Measurements from ENCODE around the gene XG. TPM values are rescaled to one million over a fixed set of nuclear protein-coding genes. Genes with fewer than 3 reads are reported as not detected.

Gene XG
- polyA plus RNA-seq, 3 donors: not detected

DNA sequence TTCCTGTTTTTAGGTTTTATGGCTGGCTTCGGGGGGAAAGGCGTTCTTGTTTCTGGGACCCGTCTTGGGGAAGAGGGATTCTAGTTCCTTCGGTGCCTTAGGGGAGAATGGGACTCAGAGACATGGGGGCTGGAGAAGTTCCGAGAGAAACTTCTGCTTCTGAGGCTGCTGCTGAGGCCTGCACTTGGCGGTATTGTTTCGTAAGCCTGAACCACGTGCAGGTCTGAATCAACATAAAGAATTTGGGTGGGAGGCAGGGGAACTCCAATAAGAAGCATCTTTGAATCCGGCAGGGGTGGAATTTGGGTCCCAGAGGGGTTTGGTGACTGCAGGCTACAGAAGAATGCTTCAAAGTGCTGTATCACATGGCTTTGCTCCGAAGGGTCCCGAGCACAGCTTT lies 15.1 kb downstream of the XG start:
- Histone ChIP-seq H3K27ac (ENCODE audit: low read depth in 1 of 2, low read length in 2 of 2) (peak overlapping the region in 1 of 2 donors; percentile 61), H3K36me3 (replicated peaks in 1 of 2; ENCODE audit: control insufficient read depth in 1 of 2, insufficient read depth in 2 of 2, low read length in 2 of 2) (no peaks in the 10 kb centered on the region), H3K9ac (ENCODE audit: insufficient read depth, low read length, poor library complexity, severe bottlenecking) (no peak overlapping the region), H3K79me2 (ENCODE audit: insufficient read depth, low read length) (no peaks in the 10 kb centered on the region), H3K4me1 (ENCODE audit: control insufficient read depth in 1 of 2, insufficient read depth in 2 of 2, low read length in 2 of 2) (peaks cover 0 to 17% of the 10 kb centered on the region in 2 donors), H3K4me2 (replicated peaks; ENCODE audit: extremely low read depth, low read length, poor library complexity, severe bottlenecking) (no peak overlapping the region), H3K27me3 (ENCODE audit: control insufficient read depth in 2 of 2, insufficient read depth in 2 of 2, low read length in 2 of 2) (no peaks in the 10 kb centered on the region), H3K4me3 (replicated peaks in 1 of 3; ENCODE audit: low read depth in 2 of 3, low read length in 3 of 3) (no peak overlapping the region), H3K9me3 (replicated peaks in 1 of 2; ENCODE audit: control insufficient read depth in 1 of 2, insufficient read depth in 1 of 2, low read length in 2 of 2) (no peaks in the 10 kb centered on the region), H2AFZ (ENCODE audit: insufficient read depth, low read depth, low read length, poor library complexity, severe bottlenecking) (no peak overlapping the region), H4K20me1 (ENCODE audit: insufficient read depth, low read length) (no peaks in the 10 kb centered on the region)
- peaks cover 23% of the 10 kb centered on the region for H3K4me1 Mint-ChIP-seq
- peak in 2 of 3 donors; percentile 66 to 89 for DNase-seq
- peak overlapping the region; percentile 11 to 92 (median 90) for H3K27ac Mint-ChIP-seq
- TF ChIP-seq, protein P1, sequence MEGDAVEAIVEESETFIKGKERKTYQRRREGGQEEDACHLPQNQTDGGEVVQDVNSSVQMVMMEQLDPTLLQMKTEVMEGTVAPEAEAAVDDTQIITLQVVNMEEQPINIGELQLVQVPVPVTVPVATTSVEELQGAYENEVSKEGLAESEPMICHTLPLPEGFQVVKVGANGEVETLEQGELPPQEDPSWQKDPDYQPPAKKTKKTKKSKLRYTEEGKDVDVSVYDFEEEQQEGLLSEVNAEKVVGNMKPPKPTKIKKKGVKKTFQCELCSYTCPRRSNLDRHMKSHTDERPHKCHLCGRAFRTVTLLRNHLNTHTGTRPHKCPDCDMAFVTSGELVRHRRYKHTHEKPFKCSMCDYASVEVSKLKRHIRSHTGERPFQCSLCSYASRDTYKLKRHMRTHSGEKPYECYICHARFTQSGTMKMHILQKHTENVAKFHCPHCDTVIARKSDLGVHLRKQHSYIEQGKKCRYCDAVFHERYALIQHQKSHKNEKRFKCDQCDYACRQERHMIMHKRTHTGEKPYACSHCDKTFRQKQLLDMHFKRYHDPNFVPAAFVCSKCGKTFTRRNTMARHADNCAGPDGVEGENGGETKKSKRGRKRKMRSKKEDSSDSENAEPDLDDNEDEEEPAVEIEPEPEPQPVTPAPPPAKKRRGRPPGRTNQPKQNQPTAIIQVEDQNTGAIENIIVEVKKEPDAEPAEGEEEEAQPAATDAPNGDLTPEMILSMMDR (IDR thresholded peaks at IDR 0.05): no peak
- H3K27me3 Mint-ChIP-seq (ENCODE audit: low read depth in 3 of 3): peaks cover 2 to 5% (median 4%) of the 10 kb centered on the region in 3 donors
- WGBS (ENCODE audit: insufficient coverage): 8% methylated on average over 9 of the region's 11 CpGs
- intact Hi-C loops (cut with micrococcal nuclease): no loop called here
- no peaks in the 10 kb centered on the region for H3K36me3 Mint-ChIP-seq
- peaks cover 0 to 6% (median 1%) of the 10 kb centered on the region in 7 donors for H3K9me3 Mint-ChIP-seq
- no peak overlapping the region for H3K4me3 Mint-ChIP-seq

DNA sequence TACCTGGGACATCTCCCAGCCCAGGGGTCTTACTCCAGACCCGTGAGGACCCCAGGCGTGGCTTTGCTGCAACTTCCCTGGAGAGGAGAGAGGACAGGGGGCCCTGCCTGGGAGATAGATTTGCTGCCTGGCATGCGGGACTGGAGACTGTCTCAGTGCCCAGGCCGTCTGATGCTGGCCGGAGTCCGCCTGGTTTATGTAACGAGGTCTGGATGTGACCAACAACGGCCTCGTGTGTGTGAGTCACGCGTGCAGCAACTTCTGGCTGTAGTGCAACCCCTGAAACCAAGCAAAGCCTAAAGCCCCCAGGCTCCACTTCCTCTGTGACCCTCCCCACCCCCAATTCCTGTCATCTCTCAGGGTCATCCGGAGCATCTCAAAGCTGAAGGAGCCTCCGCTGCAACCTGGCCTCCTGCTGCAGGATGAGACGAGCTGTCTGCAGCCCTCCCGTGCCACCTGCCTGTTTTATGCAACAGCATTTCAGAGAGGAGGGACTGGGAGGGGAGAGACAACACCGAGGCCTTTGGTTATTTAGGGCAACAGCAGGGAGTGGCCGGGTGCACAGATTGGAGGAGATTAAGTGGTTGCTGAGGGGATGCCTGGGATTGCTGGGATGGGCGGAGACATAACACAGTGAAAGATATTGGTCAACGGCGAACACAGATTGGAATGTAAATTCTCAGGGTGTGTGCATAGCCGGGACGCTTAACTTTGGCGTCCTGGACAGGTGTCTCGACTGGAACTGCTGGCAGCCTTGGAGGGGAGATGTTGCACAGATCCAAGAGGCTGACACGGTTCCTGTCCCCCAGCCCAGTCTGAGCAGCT lies 16.0 kb downstream of the XG start:
- Histone ChIP-seq H3K4me2 (replicated peaks; ENCODE audit: extremely low read depth, low read length, poor library complexity, severe bottlenecking) (no peak overlapping the region), H3K27me3 (ENCODE audit: control insufficient read depth in 2 of 2, insufficient read depth in 2 of 2, low read length in 2 of 2) (no peaks in the 10 kb centered on the region), H3K4me1 (ENCODE audit: control insufficient read depth in 1 of 2, insufficient read depth in 2 of 2, low read length in 2 of 2) (peaks cover 0 to 17% of the 10 kb centered on the region in 2 donors), H3K79me2 (ENCODE audit: insufficient read depth, low read length) (no peaks in the 10 kb centered on the region), H3K9me3 (replicated peaks in 1 of 2; ENCODE audit: control insufficient read depth in 1 of 2, insufficient read depth in 1 of 2, low read length in 2 of 2) (no peaks in the 10 kb centered on the region), H3K4me3 (replicated peaks in 1 of 3; ENCODE audit: low read depth in 2 of 3, low read length in 3 of 3) (no peak overlapping the region), H3K27ac (ENCODE audit: low read depth in 1 of 2, low read length in 2 of 2) (peak overlapping the region in 1 of 2 donors; percentile 61), H3K9ac (ENCODE audit: insufficient read depth, low read length, poor library complexity, severe bottlenecking) (no peak overlapping the region), H4K20me1 (ENCODE audit: insufficient read depth, low read length) (no peaks in the 10 kb centered on the region), H2AFZ (ENCODE audit: insufficient read depth, low read depth, low read length, poor library complexity, severe bottlenecking) (no peak overlapping the region), H3K36me3 (replicated peaks in 1 of 2; ENCODE audit: control insufficient read depth in 1 of 2, insufficient read depth in 2 of 2, low read length in 2 of 2) (no peaks in the 10 kb centered on the region)
- H3K27ac Mint-ChIP-seq: peak overlapping the region in 6 of 7 donors; percentile 84 to 92 (median 90)
- WGBS (ENCODE audit: insufficient coverage): 57% methylated on average over 17 of the region's 25 CpGs
- peaks cover 23% of the 10 kb centered on the region for H3K4me1 Mint-ChIP-seq
- intact Hi-C loops (cut with micrococcal nuclease): no loop called here
- no peaks in the 10 kb centered on the region for H3K36me3 Mint-ChIP-seq
- no peak overlapping the region for H3K4me3 Mint-ChIP-seq
- H3K27me3 Mint-ChIP-seq (ENCODE audit: low read depth in 3 of 3): peaks cover 3 to 9% (median 4%) of the 10 kb centered on the region in 3 donors
- DNase-seq: peak in 2 of 3 donors; percentile 83 to 95
- peaks cover 0 to 7% (median 2%) of the 10 kb centered on the region in 7 donors for H3K9me3 Mint-ChIP-seq
- TF ChIP-seq, protein P1 (IDR thresholded peaks at IDR 0.05): no peak

Measured in CD14-positive monocyte (primary cell).